K562 (cell line): ENCODE results near the gene NSRP1. TPM values are rescaled to one million over a fixed set of nuclear protein-coding genes. Genes with fewer than 3 reads are reported as not detected.

ENCODE experiments used
- ATAC-seq: fragments of 200-7000 bp; cut with Tn5 transposase; 3 replicates; pipeline ENCODE4 v1.9.1; 2020; ENCODE audit warnings: moderate library complexity
- BruUV-seq: library from RNA; stranded (reverse); fragments of 400-500 nt; replicated peaks from 2 replicates; lab custom pipeline; 2021; lab: Mats Ljungman, UMichigan
- CTCF ChIA-PET: fragments of 300-600 bp; formaldehyde crosslinking; extraction: SDS; loops from one replicate; lab custom pipeline; 2021; ENCODE audit warnings: low intra/inter-chr PET ratio; lab: Yijun Ruan, JAX
- POLR2A ChIA-PET: fragments of 300-600, 350-650 bp; sonication (Branson Sonifier 250); formaldehyde crosslinking; extraction: SDS; loops from one replicate; lab custom pipeline; 2021; ENCODE audit warnings: antibody characterized with exemption, inconsistent platforms; lab: Yijun Ruan, JAX
- DNase-seq, 4 experiments: peaks; one replicate each; pipeline versions ENCODE4 v3.0.0 to v3.0.0-alpha.2; 2011 to 2018; ENCODE audit warnings: low spot score in 3 of 4, mixed read lengths in 3 of 4; ENCODE audit errors: extremely low read depth in 1 of 4
- FAIRE-seq: peaks from 2 replicates; lab custom pipeline; 2011; peaks lifted over from hg19 to GRCh38; lab: Jason Lieb, UNC
- H2AFZ ChIP-seq: 2 replicates; pipeline ENCODE4 v1.6.0; 2011; ENCODE audit warnings: low read depth, low read length, control low read depth, inconsistent platforms
- H3K27ac ChIP-seq: fragments of 200-600 bp; 3 replicates; pipeline ENCODE4 v1.8.0; 2011; ENCODE audit warnings: low read depth, mild to moderate bottlenecking, control low read depth, inconsistent platforms, low read length, moderate library complexity, mixed read lengths; ENCODE audit errors: extremely low read depth
- H3K27me3 ChIP-seq, 2 experiments: fragments of 300-600 bp in 1 of 2; 2 replicates in 1 of 2; 3 replicates in 1 of 2; pipeline versions ENCODE4 v1.6.0 to v1.8.0; 2011; ENCODE audit warnings: inconsistent platforms in 2 of 2, low read length in 2 of 2, mild to moderate bottlenecking in 1 of 2, mixed read lengths in 1 of 2, moderate library complexity in 1 of 2; ENCODE audit not compliant: control insufficient read depth in 2 of 2, insufficient read depth in 2 of 2
- H3K36me3 ChIP-seq: fragments of 300-600 bp; 3 replicates; pipeline ENCODE4 v1.8.0; 2011; ENCODE audit warnings: mild to moderate bottlenecking, low read length, inconsistent platforms; ENCODE audit not compliant: control insufficient read depth, insufficient read depth
- H3K4me1 ChIP-seq, 2 experiments: fragments of 200-600 bp in 1 of 2; replicated peaks in 1 of 2; 2 replicates in 1 of 2; 3 replicates in 1 of 2; pipeline versions ENCODE4 v1.5.1 to v1.8.0; 2011; ENCODE audit warnings: inconsistent platforms in 2 of 2, low read length in 2 of 2, mild to moderate bottlenecking in 1 of 2, mixed read lengths in 1 of 2, moderate library complexity in 1 of 2; ENCODE audit not compliant: control insufficient read depth in 2 of 2, insufficient read depth in 2 of 2
- H3K4me2 ChIP-seq: 2 replicates; pipeline ENCODE4 v1.6.1; 2011; ENCODE audit warnings: low read length, control low read depth, inconsistent platforms, mixed read lengths; ENCODE audit not compliant: insufficient read depth
- H3K4me3 ChIP-seq: fragments of 200-600 bp; sonication (generic), shearing (Covaris generic); 2 replicates; pipeline ENCODE4 v1.5.1; 2016; ENCODE audit warnings: control low read depth, inconsistent platforms
- H3K79me2 ChIP-seq: fragments of 200-600 bp; 3 replicates; pipeline ENCODE4 v1.8.0; 2011; ENCODE audit warnings: low read length, inconsistent platforms; ENCODE audit not compliant: control insufficient read depth, insufficient read depth
- H3K9ac ChIP-seq, 2 experiments: 2 replicates each; pipeline versions ENCODE4 v1.6.0 to v1.6.1; 2011; ENCODE audit warnings: low read depth in 2 of 2, low read length in 2 of 2, control low read depth in 1 of 2, inconsistent platforms in 1 of 2, mild to moderate bottlenecking in 1 of 2, mixed read lengths in 1 of 2; ENCODE audit not compliant: insufficient read depth in 1 of 2
- H3K9me1 ChIP-seq: one replicate; pipeline ENCODE4 v1.6.0; 2011; ENCODE audit warnings: inconsistent platforms, mild to moderate bottlenecking, low read length, moderate library complexity; ENCODE audit not compliant: control insufficient read depth, insufficient read depth
- H3K9me3 ChIP-seq: replicated peaks from 2 replicates; pipeline ENCODE4 v1.5.1; 2011; ENCODE audit warnings: low read depth, low read length, inconsistent platforms; ENCODE audit not compliant: control insufficient read depth, insufficient read depth
- H4K20me1 ChIP-seq: replicated peaks from 2 replicates; pipeline ENCODE4 v1.6.1; 2011; ENCODE audit warnings: low read length, inconsistent platforms, mixed read lengths; ENCODE audit not compliant: control insufficient read depth, insufficient read depth
- ATF3 ChIP-seq, 2 experiments: fragments of 450-650 bp in 1 of 2; sonication (generic) in 1 of 2; formaldehyde crosslinking in 1 of 2; IDR thresholded peaks in 1 of 2; conservative IDR thresholded peaks in 1 of 2; 2 replicates each; pipeline versions ENCODE4 v1.6.1 to v1.8.1; 2016 to 2023; ENCODE audit warnings: mild to moderate bottlenecking in 2 of 2, moderate library complexity in 2 of 2, inconsistent platforms in 1 of 2, missing genetic modification reagents in 1 of 2
- CHAMP1 ChIP-seq: fragments of 450-650 bp; IDR thresholded peaks from 2 replicates; pipeline ENCODE4 v1.6.1; 2016; ENCODE audit warnings: mild to moderate bottlenecking
- CHD2 ChIP-seq: IDR thresholded peaks from 2 replicates; pipeline ENCODE4 v1.6.1; 2011; ENCODE audit warnings: low read depth, low read length
- HDAC2 ChIP-seq: fragments of 450-650 bp; IDR thresholded peaks from 2 replicates; pipeline ENCODE4 v1.6.1; 2016; ENCODE audit warnings: mild to moderate bottlenecking
- NKRF ChIP-seq: fragments of 450-650 bp; IDR thresholded peaks from 2 replicates; pipeline ENCODE4 v1.6.1; 2016; ENCODE audit warnings: borderline replicate concordance
- NR0B1 ChIP-seq: fragments of 450-650 bp; IDR thresholded peaks from one replicate; pipeline ENCODE4 v1.6.1; 2018; ENCODE audit warnings: mild to moderate bottlenecking, moderate library complexity; ENCODE audit not compliant: partially characterized antibody
- PATZ1 ChIP-seq: fragments of 250-450 bp; sonication (Bioruptor Pico); IDR thresholded peaks from 2 replicates; pipeline ENCODE4 v1.5.0; 2020; ENCODE audit warnings: mild to moderate bottlenecking, borderline replicate concordance
- SRSF9 ChIP-seq: fragments of 200-400 bp; formaldehyde crosslinking; IDR thresholded peaks from 2 replicates; pipeline ENCODE4 v1.6.1; 2017; ENCODE audit warnings: low read depth, low read length, borderline replicate concordance
- TRIM24 ChIP-seq, 2 experiments: fragments of 450-650 bp; IDR thresholded peaks; 2 replicates each; pipeline ENCODE4 v1.6.1; 2016
- ZNF740 ChIP-seq, 3 experiments: fragments of 200-800 bp in 1 of 3; sonication (Bioruptor generic) in 1 of 3; sonication (generic) in 1 of 3; formaldehyde crosslinking in 1 of 3; IDR thresholded peaks; 2 replicates each; pipeline versions ENCODE4 v1.6.1 to v1.8.0; 2016 to 2022; ENCODE audit warnings: mild to moderate bottlenecking in 2 of 3, missing compliant biosample characterization in 2 of 3, missing genetic modification characterization in 2 of 3, missing genetic modification reagents in 1 of 3
- in situ Hi-C: fragments of 300-500 bp; cut with MboI; formaldehyde crosslinking; loops from 4 replicates; pipeline ENCODE4 v1.15.0; 2018; ENCODE audit warnings: inconsistent platforms, mixed read lengths
- intact Hi-C: fragments of 100-400 bp; cut with micrococcal nuclease; formaldehyde crosslinking; loops from 2 replicates; pipeline ENCODE4 v1.14.2; 2022
- polyA plus RNA-seq, 8 experiments: library from polyadenylated mRNA; depleted of rRNA in 4 of 8; stranded (reverse) in 5 of 8; unstranded in 3 of 8; fragments of >200 nt; fragmentation: Nextera tagmentation in 2 of 8; fragmentation: Illumina TruSeq in 1 of 8; extraction: Ambion mirVana in 2 of 8; extraction: Trizol in 1 of 8; gene quantifications; 2 replicates each; pipeline versions ENCODE4 v1.2.1 to v1.2.3, GENCODE V29; 2011 to 2014; ENCODE audit warnings: inconsistent platforms in 1 of 8, missing spikeins in 1 of 8
- total RNA-seq, 7 experiments: library from RNA; depleted of rRNA in 6 of 7; stranded (reverse); fragments of >200 nt in 6 of 7; fragmentation: Illumina TruSeq in 2 of 7; extraction: Trizol in 2 of 7; gene quantifications; 2 replicates each; pipeline versions ENCODE4 v1.2.1 to v1.2.3, GENCODE V29; 2011 to 2021; ENCODE audit warnings: low replicate concordance in 1 of 7

The NSRP1 gene
- total and polyA plus RNA-seq, 9 of the 15 experiments (the other 6 are each of a cell fraction or from before 2014, with no cell fraction given), result 18.4 to 68.6 (median 32.7) TPM

- Histone ChIP-seq H4K20me1 (no peaks in the 10 kb centered on the region), H3K36me3 (no peaks in the 10 kb centered on the region), H3K9ac (no peak overlapping the region), H3K27ac (no peak overlapping the region), H3K27me3 (peaks cover 15 to 20% of the 10 kb centered on the region in 2 experiments), H3K9me1 (no peaks in the 10 kb centered on the region), H3K79me2 (no peaks in the 10 kb centered on the region), H3K4me3 (no peak overlapping the region), H3K4me1 (peaks cover 0 to 9% of the 10 kb centered on the region in 2 experiments; a peak in 3 of 5 replicates), H3K9me3 (no peaks in the 10 kb centered on the region), H2AFZ (no peak overlapping the region), H3K4me2 (no peak overlapping the region)
- in situ Hi-C loops, result no loop called here
- ChIA-PET CTCF (interaction anchor here (0.8 to 2.0 kb wide), 5 partner anchors 65 to 453 kb away, joined by 5 to 19 read pairs (median 6); no protein-coding TSS in a partner anchor), POLR2A (interaction anchor here (1.0 to 1.4 kb wide), 3 partner anchors 12 to 475 kb away, joined by 3 to 4 read pairs (median 4); partner anchors contain the start of gene NSRP1)
- ATAC-seq (no peak), FAIRE-seq (no peak), DNase-seq (no peak)
- BruUV-seq, result no TSS peak
- intact Hi-C loops, result loop anchor here (1.0 to 5.0 kb wide), 3 partner anchors 67 to 454 kb away; no protein-coding TSS in a partner anchor
- TF ChIP-seq NR0B1 (no peak), CHD2 (no peak), NKRF (no peak), ZNF740 (CRISPR knock-in tag; IDR thresholded peaks at IDR 0.05) (no peak), ZNF740 (tag; IDR thresholded peaks at IDR 0.05) (no peak), ATF3 (IDR thresholded peaks at IDR 0.05) (peak; percentile 85), ATF3 (CRISPR knock-in tag; conservative IDR thresholded peaks at IDR 0.05) (no peak), CHAMP1 (no peak), SRSF9 (no peak), TRIM24 (IDR thresholded peaks at IDR 0.05) (peak; percentile 56 to 79; a peak in 2 of 4 replicates), PATZ1 (no peak), HDAC2 (no peak)
Observed at GRCh38 chr17:30092886-30093285, 23.7 kb upstream of the NSRP1 start.
